ENCODE measurements around the gene TSPAN33.

TSPAN33 gene

GRCh38 chr7:129210989-129211312 is 66.4 kb downstream of the TSPAN33 start:
- Histone ChIP-seq H2AFZ (ENCODE audit: low read length) (no peak overlapping the region), H3K9me3 (ENCODE audit: low read length) (no peaks in the 10 kb centered on the region), H3K9me2 (ENCODE audit: low read depth, low read length) (no peaks in the 10 kb centered on the region), H3K27ac (ENCODE audit: low read depth, low read length, poor library complexity, severe bottlenecking) (no peak overlapping the region), H4K20me1 (ENCODE audit: insufficient read depth, low read length) (no peaks in the 10 kb centered on the region), H3K4me2 (ENCODE audit: low read length) (no peak overlapping the region), H3K79me2 (ENCODE audit: insufficient read depth, low read length) (no peaks in the 10 kb centered on the region), H3K4me1 (ENCODE audit: insufficient read depth, low read length, severe bottlenecking) (peaks cover 12% of the 10 kb centered on the region), H3K9ac (ENCODE audit: low read length) (no peak overlapping the region), H3F3A (ENCODE audit: insufficient read depth, low read length) (no peaks in the 10 kb centered on the region), H3K4me3 (ENCODE audit: low read depth, low read length, poor library complexity, severe bottlenecking) (no peak overlapping the region), H3K27me3 (ENCODE audit: insufficient read depth, low read length) (no peaks in the 10 kb centered on the region), H3K36me3 (ENCODE audit: insufficient read depth, low read length) (no peaks in the 10 kb centered on the region)
- TF ChIP-seq EZH2 (IDR thresholded peaks at IDR 0.05; ENCODE audit: borderline replicate concordance, low read length) = no peak
- TF ChIP-seq, protein P1, sequence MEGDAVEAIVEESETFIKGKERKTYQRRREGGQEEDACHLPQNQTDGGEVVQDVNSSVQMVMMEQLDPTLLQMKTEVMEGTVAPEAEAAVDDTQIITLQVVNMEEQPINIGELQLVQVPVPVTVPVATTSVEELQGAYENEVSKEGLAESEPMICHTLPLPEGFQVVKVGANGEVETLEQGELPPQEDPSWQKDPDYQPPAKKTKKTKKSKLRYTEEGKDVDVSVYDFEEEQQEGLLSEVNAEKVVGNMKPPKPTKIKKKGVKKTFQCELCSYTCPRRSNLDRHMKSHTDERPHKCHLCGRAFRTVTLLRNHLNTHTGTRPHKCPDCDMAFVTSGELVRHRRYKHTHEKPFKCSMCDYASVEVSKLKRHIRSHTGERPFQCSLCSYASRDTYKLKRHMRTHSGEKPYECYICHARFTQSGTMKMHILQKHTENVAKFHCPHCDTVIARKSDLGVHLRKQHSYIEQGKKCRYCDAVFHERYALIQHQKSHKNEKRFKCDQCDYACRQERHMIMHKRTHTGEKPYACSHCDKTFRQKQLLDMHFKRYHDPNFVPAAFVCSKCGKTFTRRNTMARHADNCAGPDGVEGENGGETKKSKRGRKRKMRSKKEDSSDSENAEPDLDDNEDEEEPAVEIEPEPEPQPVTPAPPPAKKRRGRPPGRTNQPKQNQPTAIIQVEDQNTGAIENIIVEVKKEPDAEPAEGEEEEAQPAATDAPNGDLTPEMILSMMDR (IDR thresholded peaks at IDR 0.05; ENCODE audit: low read length) = no peak

DNA sequence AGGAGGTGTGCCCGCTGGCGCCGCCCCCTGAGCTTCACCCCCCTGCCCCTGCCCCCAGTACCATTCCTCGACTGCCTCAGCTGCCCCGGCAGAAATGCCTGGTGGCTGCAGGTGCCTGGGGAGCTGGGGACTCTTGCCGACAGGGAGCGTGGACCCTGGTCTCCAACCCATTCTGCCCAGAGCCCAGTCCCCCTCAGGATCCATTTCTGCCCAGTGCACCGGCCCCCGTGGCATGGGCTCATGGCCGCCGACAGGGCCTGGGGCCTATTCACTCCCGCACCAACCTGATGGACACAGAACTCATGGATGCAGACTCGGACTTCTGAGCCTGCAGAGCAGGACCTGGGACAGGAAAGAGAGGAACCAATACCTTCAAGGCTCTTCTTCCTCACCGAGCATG is 67.6 kb downstream of the TSPAN33 start:
- H3K27me3 ChIP-seq (ENCODE audit: insufficient read depth, low read length) = no peaks in the 10 kb centered on the region
- peak overlapping the region; percentile 38; the same call in 1 of the 2 replicates for H2AFZ ChIP-seq (ENCODE audit: low read length)
- H3K36me3 ChIP-seq (ENCODE audit: insufficient read depth, low read length) = no peaks in the 10 kb centered on the region
- H3K27ac ChIP-seq (ENCODE audit: low read depth, low read length, poor library complexity, severe bottlenecking) = no peak overlapping the region
- H4K20me1 ChIP-seq (ENCODE audit: insufficient read depth, low read length) = no peaks in the 10 kb centered on the region
- H3K79me2 ChIP-seq (ENCODE audit: insufficient read depth, low read length) = no peaks in the 10 kb centered on the region
- no peak overlapping the region; the same call in 1 of the 2 replicates for H3K9ac ChIP-seq (ENCODE audit: low read length)
- H3K4me1 ChIP-seq (ENCODE audit: insufficient read depth, low read length, severe bottlenecking) = peaks cover 12% of the 10 kb centered on the region
- H3K9me2 ChIP-seq (ENCODE audit: low read depth, low read length) = no peaks in the 10 kb centered on the region
- peak overlapping the region; percentile 20 for H3K4me3 ChIP-seq (ENCODE audit: low read depth, low read length, poor library complexity, severe bottlenecking)
- peak overlapping the region; percentile 41 for H3K4me2 ChIP-seq (ENCODE audit: low read length)
- TF ChIP-seq, protein P1 (IDR thresholded peaks at IDR 0.05; ENCODE audit: low read length) = no peak
- TF ChIP-seq EZH2 (IDR thresholded peaks at IDR 0.05; ENCODE audit: borderline replicate concordance, low read length) = no peak
- no peaks in the 10 kb centered on the region for H3F3A ChIP-seq (ENCODE audit: insufficient read depth, low read length)
- no peaks in the 10 kb centered on the region for H3K9me3 ChIP-seq (ENCODE audit: low read length)

DNA sequence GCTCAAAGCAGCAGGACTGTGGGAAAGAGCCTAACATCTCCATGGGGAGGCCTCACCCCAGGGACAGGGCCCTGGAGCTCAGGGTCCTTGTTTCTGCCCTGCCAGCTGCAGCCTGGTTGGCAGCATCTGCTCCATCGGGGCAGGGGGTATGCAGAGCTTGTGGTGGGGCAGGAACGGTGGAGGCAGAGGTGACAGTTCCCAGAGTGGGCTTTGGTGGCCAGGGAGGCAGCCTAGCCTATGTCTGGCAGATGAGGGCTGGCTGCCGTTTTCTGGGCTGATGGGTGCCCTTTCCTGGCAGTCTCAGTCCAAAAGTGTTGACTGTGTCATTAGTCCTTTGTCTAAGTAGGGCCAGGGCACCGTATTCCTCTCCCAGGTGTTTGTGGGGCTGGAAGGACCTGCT is 68.1 kb downstream of the TSPAN33 start:
- H3K27ac ChIP-seq (ENCODE audit: low read depth, low read length, poor library complexity, severe bottlenecking) = no peak overlapping the region
- H3K9me2 ChIP-seq (ENCODE audit: low read depth, low read length) = no peaks in the 10 kb centered on the region
- TF ChIP-seq, protein P1 (IDR thresholded peaks at IDR 0.05; ENCODE audit: low read length) = no peak
- TF ChIP-seq EZH2 (IDR thresholded peaks at IDR 0.05; ENCODE audit: borderline replicate concordance, low read length) = no peak
- H3K4me3 ChIP-seq (ENCODE audit: low read depth, low read length, poor library complexity, severe bottlenecking) = no peak overlapping the region
- peak overlapping the region; percentile 38; the same call in 1 of the 2 replicates for H2AFZ ChIP-seq (ENCODE audit: low read length)
- no peak overlapping the region; the same call in 1 of the 2 replicates for H3K4me2 ChIP-seq (ENCODE audit: low read length)
- no peaks in the 10 kb centered on the region for H4K20me1 ChIP-seq (ENCODE audit: insufficient read depth, low read length)
- H3K27me3 ChIP-seq (ENCODE audit: insufficient read depth, low read length) = no peaks in the 10 kb centered on the region
- no peaks in the 10 kb centered on the region for H3K79me2 ChIP-seq (ENCODE audit: insufficient read depth, low read length)
- no peak overlapping the region for H3K9ac ChIP-seq (ENCODE audit: low read length)
- no peaks in the 10 kb centered on the region for H3K9me3 ChIP-seq (ENCODE audit: low read length)
- H3K36me3 ChIP-seq (ENCODE audit: insufficient read depth, low read length) = no peaks in the 10 kb centered on the region
- no peaks in the 10 kb centered on the region for H3F3A ChIP-seq (ENCODE audit: insufficient read depth, low read length)
- H3K4me1 ChIP-seq (ENCODE audit: insufficient read depth, low read length, severe bottlenecking) = peaks cover 12% of the 10 kb centered on the region
